HFF-Myc (cell line): ENCODE measurements around the gene TEAD4.

Source experiments
- DNase-seq: peaks from one replicate; pipeline ENCODE4 v3.0.0-alpha.2; 2011; ENCODE audit warnings: low read depth; ENCODE audit errors: extremely low read depth
- H3K4me3 ChIP-seq: replicated peaks from 2 replicates; pipeline ENCODE4 v1.5.1; 2011; ENCODE audit warnings: low read depth, mild to moderate bottlenecking, control low read depth, low read length
- CTCF ChIP-seq: IDR thresholded peaks from 2 replicates; pipeline ENCODE4 v1.5.1; 2012; ENCODE audit warnings: mild to moderate bottlenecking, low read depth, low read length, control low read depth; ENCODE audit errors: missing control alignments

TEAD4 gene

GRCh38 chr12:3047961-3048360 is 88.8 kb downstream of the TEAD4 start:
- no peak for DNase-seq
- TF ChIP-seq CTCF = no peak
- no peak overlapping the region for H3K4me3 ChIP-seq

GRCh38 chr12:3048540-3048939 is 89.3 kb downstream of the TEAD4 start:
- no peak overlapping the region for H3K4me3 ChIP-seq
- no peak for DNase-seq
- TF ChIP-seq CTCF = no peak

GRCh38 chr12:3049176-3049575 is 90.0 kb downstream of the TEAD4 start:
- TF ChIP-seq CTCF = no peak
- no peak for DNase-seq
- no peak overlapping the region for H3K4me3 ChIP-seq

- H3K4me3 ChIP-seq = no peak overlapping the region
- no peak for TF ChIP-seq CTCF
- no peak for DNase-seq
Measured at GRCh38 chr12:3049611-3050249, 90.5 kb downstream of the TEAD4 start.

- no peak for TF ChIP-seq CTCF
- DNase-seq = no peak
Measured at GRCh38 chr12:3054374-3054773, 95.2 kb downstream of the TEAD4 start.

GRCh38 chr12:3055026-3055703 is 96.0 kb downstream of the TEAD4 start:
- no peak for DNase-seq
- H3K4me3 ChIP-seq = no peak overlapping the region
- TF ChIP-seq CTCF = no peak

More at GRCh38 chr12:3054374-3054773, 95.2 kb downstream of the TEAD4 start:
- no peak overlapping the region for H3K4me3 ChIP-seq
